Activated CD8-positive, alpha-beta memory T cell treated with anti-CD3 and anti-CD28 coated beads, Interleukin-2, amount 10 ng/mL, durations not matched to agents 7 days and 5 days (primary cell): ENCODE results near the gene CD164L2. TPM values are rescaled to one million over a fixed set of nuclear protein-coding genes. Genes with fewer than 3 reads are reported as not detected.

ENCODE experiments used
- ATAC-seq: fragments of 150-1000 bp; cut with Tn5 transposase; one replicate; pipeline ENCODE4 v1.10.0; 2021; ENCODE audit warnings: moderate library complexity
- CTCF ChIA-PET: fragments of 350-600 bp; sonication (Branson Sonifier 250); formaldehyde crosslinking; loops from one replicate; lab custom pipeline; 2021; ENCODE audit warnings: antibody characterized with exemption; lab: Charles Lee
- DNase-seq: peaks from one replicate; pipeline ENCODE4 v3.0.0-alpha.2; 2020
- H3K27ac Mint-ChIP-seq: one replicate; pipeline ENCODE4 v1.8.0; 2021; ENCODE audit warnings: mild to moderate bottlenecking, mixed read lengths
- H3K27me3 Mint-ChIP-seq: one replicate; pipeline ENCODE4 v1.8.0; 2021; ENCODE audit warnings: mixed read lengths
- H3K36me3 Mint-ChIP-seq: one replicate; pipeline ENCODE4 v1.8.0; 2021; ENCODE audit warnings: mild to moderate bottlenecking, mixed read lengths
- H3K4me1 Mint-ChIP-seq: one replicate; pipeline ENCODE4 v1.8.0; 2021; ENCODE audit warnings: mixed read lengths
- H3K4me3 Mint-ChIP-seq: one replicate; pipeline ENCODE4 v1.8.0; 2021; ENCODE audit warnings: mild to moderate bottlenecking, moderate library complexity, mixed read lengths
- H3K9me3 Mint-ChIP-seq: one replicate; pipeline ENCODE4 v1.8.0; 2022; ENCODE audit warnings: low read depth, mixed read lengths
- total RNA-seq, 2 experiments: library from RNA; stranded (reverse); gene quantifications; one replicate each; pipeline ENCODE4 v1.2.3, GENCODE V29; 2021

The CD164L2 gene
- total RNA-seq, 2 experiments from 2014 or later, result not detected

- no peaks in the 10 kb centered on the region for H3K4me1 Mint-ChIP-seq
- H3K36me3 Mint-ChIP-seq, result no peaks in the 10 kb centered on the region
- H3K4me3 Mint-ChIP-seq, result no peak overlapping the region
- peaks cover 4% of the 10 kb centered on the region for H3K27me3 Mint-ChIP-seq
- no peaks in the 10 kb centered on the region for H3K9me3 Mint-ChIP-seq
- H3K27ac Mint-ChIP-seq, result no peak overlapping the region
- CTCF ChIA-PET, result interaction anchor here (0.5 to 1.1 kb wide), 2 partner anchors 83 to 369 kb away, joined by 3 to 4 read pairs; no protein-coding TSS in a partner anchor
- ATAC-seq (no peak), DNase-seq (no peak)
These were observed 3.5 kb downstream of the CD164L2 start for GRCh38 chr1:27379564-27380122.

GRCh38 chr1:27377760-27378495 lies 5.2 kb downstream of the CD164L2 start:
- no peaks in the 10 kb centered on the region for H3K36me3 Mint-ChIP-seq
- no peak overlapping the region for H3K4me3 Mint-ChIP-seq
- no peaks in the 10 kb centered on the region for H3K9me3 Mint-ChIP-seq
- ATAC-seq (no peak), DNase-seq (no peak)
- H3K27me3 Mint-ChIP-seq, result peaks cover 4% of the 10 kb centered on the region
- no peak overlapping the region for H3K27ac Mint-ChIP-seq
- H3K4me1 Mint-ChIP-seq, result no peaks in the 10 kb centered on the region
- CTCF ChIA-PET, result interaction anchor here (0.8 to 1.7 kb wide), 3 partner anchors 12 to 20 kb away, joined by 3 to 4 read pairs (median 4); partner anchors contain the start of gene MAP3K6

- H3K4me3 Mint-ChIP-seq, result no peak within 1 kb of the TSS
- CTCF ChIA-PET, result interaction anchor here (0.6 to 1.2 kb wide), 3 partner anchors 13 to 78 kb away, joined by 3 to 4 read pairs (median 4); no protein-coding TSS in a partner anchor
- no peak for DNase-seq
These were observed 8.6 kb downstream of the CD164L2 start, which contains the start of gene FCN3 for GRCh38 chr1:27374362-27375086. Gene FCN3, minus strand, starts transcription at chr1:27374824. Its CDS starts 6 bp downstream, at chr1:27374818.

GRCh38 chr1:27372808-27373690 lies 10.1 kb downstream of the CD164L2 start:
- peaks cover 3% of the 10 kb centered on the region for H3K27me3 Mint-ChIP-seq
- H3K36me3 Mint-ChIP-seq, result no peaks in the 10 kb centered on the region
- no peak for ATAC-seq
- no peak overlapping the region for H3K4me3 Mint-ChIP-seq
- peaks cover 9% of the 10 kb centered on the region for H3K4me1 Mint-ChIP-seq
- DNase-seq, result no peak
- H3K9me3 Mint-ChIP-seq, result no peaks in the 10 kb centered on the region
- CTCF ChIA-PET, result interaction anchor here (1.1 to 9.1 kb wide), 3 partner anchors 11 to 63 kb away, joined by 3 to 127 read pairs (median 4); no protein-coding TSS in a partner anchor
- H3K27ac Mint-ChIP-seq, result no peak overlapping the region

More at GRCh38 chr1:27374362-27375086, 8.6 kb downstream of the CD164L2 start, which contains the start of gene FCN3:
- H3K27ac Mint-ChIP-seq, result no peak within 1 kb of the TSS
- ATAC-seq, result no peak
- H3K4me1 Mint-ChIP-seq, result peaks cover 4% of the 10 kb centered on the region
- H3K36me3 Mint-ChIP-seq, result no peaks in the 10 kb centered on the region
- H3K27me3 Mint-ChIP-seq, result no peaks in the 10 kb centered on the region
- H3K9me3 Mint-ChIP-seq, result no peaks in the 10 kb centered on the region

- no peak for ATAC-seq
- H3K27me3 Mint-ChIP-seq, result peaks cover 4% of the 10 kb centered on the region
- H3K36me3 Mint-ChIP-seq, result no peaks in the 10 kb centered on the region
- H3K9me3 Mint-ChIP-seq, result no peaks in the 10 kb centered on the region
- H3K4me3 Mint-ChIP-seq, result no peak overlapping the region
- CTCF ChIA-PET, result interaction anchor here (1.1 to 9.1 kb wide), 4 partner anchors 10 to 62 kb away, joined by 3 to 127 read pairs (median 4); no protein-coding TSS in a partner anchor
- DNase-seq, result no peak
- H3K27ac Mint-ChIP-seq, result no peak overlapping the region
- peaks cover 14% of the 10 kb centered on the region for H3K4me1 Mint-ChIP-seq
These were observed 10.9 kb downstream of the CD164L2 start for GRCh38 chr1:27372022-27372807.

- no peak for DNase-seq
- no peaks in the 10 kb centered on the region for H3K9me3 Mint-ChIP-seq
- H3K4me1 Mint-ChIP-seq, result peaks cover 26% of the 10 kb centered on the region
- no peak overlapping the region for H3K27ac Mint-ChIP-seq
- CTCF ChIA-PET, result interaction anchor here (0.6 to 9.1 kb wide), 5 partner anchors 12 to 72 kb away, joined by 3 to 127 read pairs (median 7); no protein-coding TSS in a partner anchor
- H3K4me3 Mint-ChIP-seq, result no peak overlapping the region
- H3K36me3 Mint-ChIP-seq, result no peaks in the 10 kb centered on the region
- ATAC-seq, result no peak
- peaks cover 7% of the 10 kb centered on the region for H3K27me3 Mint-ChIP-seq
These were observed 14.1 kb downstream of the CD164L2 start for GRCh38 chr1:27368869-27369582.

- Mint-ChIP-seq H3K27ac (peak overlapping the region; percentile 15), H3K9me3 (no peaks in the 10 kb centered on the region), H3K4me1 (peaks cover 26% of the 10 kb centered on the region), H3K4me3 (peak overlapping the region; percentile 48), H3K27me3 (peaks cover 7% of the 10 kb centered on the region), H3K36me3 (no peaks in the 10 kb centered on the region)
- DNase-seq (no peak), ATAC-seq (no peak)
- CTCF ChIA-PET, result interaction anchor here (0.5 to 9.1 kb wide), 20 partner anchors 10 to 323 kb away, joined by 3 to 127 read pairs (median 6); partner anchors contain the start of genes GPR3 and SYTL1
These were observed 15.9 kb downstream of the CD164L2 start for GRCh38 chr1:27367160-27367650.

- no peaks in the 10 kb centered on the region for H3K9me3 Mint-ChIP-seq
- H3K4me1 Mint-ChIP-seq, result peaks cover 26% of the 10 kb centered on the region
- H3K4me3 Mint-ChIP-seq, result peak within 1 kb of the TSS; percentile 78
- peak; percentile 59 for DNase-seq
- H3K36me3 Mint-ChIP-seq, result no peaks in the 10 kb centered on the region
- peak; percentile 58 for ATAC-seq
- peak within 1 kb of the TSS; percentile 74 for H3K27ac Mint-ChIP-seq
- CTCF ChIA-PET, result interaction anchor here (0.5 to 9.1 kb wide), 31 partner anchors 10 to 557 kb away, joined by 3 to 127 read pairs (median 4); partner anchors contain the start of genes GPR3 and SYTL1
- peaks cover 7% of the 10 kb centered on the region for H3K27me3 Mint-ChIP-seq
These were observed 16.5 kb downstream of the CD164L2 start, which contains the start of gene MAP3K6 for GRCh38 chr1:27366411-27367159. Gene MAP3K6, minus strand, starts transcription at chr1:27366961. Its CDS starts 364 bp downstream, at chr1:27366597.

- Mint-ChIP-seq H3K27me3 (peaks cover 7% of the 10 kb centered on the region), H3K9me3 (no peaks in the 10 kb centered on the region), H3K4me1 (peaks cover 26% of the 10 kb centered on the region), H3K27ac (peak overlapping the region; percentile 74), H3K36me3 (no peaks in the 10 kb centered on the region), H3K4me3 (peak overlapping the region; percentile 78)
- peak; percentile 79 for ATAC-seq
- CTCF ChIA-PET, result interaction anchor here (0.6 to 9.1 kb wide), 31 partner anchors 9 to 322 kb away, joined by 3 to 127 read pairs (median 4); partner anchors contain the start of genes GPR3 and SYTL1
- DNase-seq, result peak; percentile 83
These were observed 17.1 kb downstream of the CD164L2 start for GRCh38 chr1:27366113-27366410.

- ATAC-seq (peak; percentile 69), DNase-seq (peak; percentile 89)
- H3K4me3 Mint-ChIP-seq, result peak overlapping the region; percentile 78
- peaks cover 7% of the 10 kb centered on the region for H3K27me3 Mint-ChIP-seq
- CTCF ChIA-PET, result interaction anchor here (0.6 to 9.1 kb wide), 30 partner anchors 9 to 321 kb away, joined by 3 to 127 read pairs (median 4); partner anchors contain the start of genes GPR3 and SYTL1
- H3K36me3 Mint-ChIP-seq, result no peaks in the 10 kb centered on the region
- H3K4me1 Mint-ChIP-seq, result peaks cover 27% of the 10 kb centered on the region
- H3K27ac Mint-ChIP-seq, result peak overlapping the region; percentile 79
- H3K9me3 Mint-ChIP-seq, result no peaks in the 10 kb centered on the region
These were observed 17.6 kb downstream of the CD164L2 start for GRCh38 chr1:27365372-27366112.
